IPS-20b (cell line): Measurements from ENCODE around the gene FGD4.

ENCODE experiments used
- H3K27ac ChIP-seq: one replicate; pipeline ENCODE4 v1.5.1; 2013; ENCODE audit warnings: low read length
- H3K27me3 ChIP-seq: 2 replicates; pipeline ENCODE4 v1.6.1; 2013; ENCODE audit warnings: mild to moderate bottlenecking, low read length, inconsistent platforms; ENCODE audit not compliant: insufficient read depth
- H3K36me3 ChIP-seq: 2 replicates; pipeline ENCODE4 v1.6.1; 2013; ENCODE audit warnings: low read depth, mild to moderate bottlenecking, inconsistent platforms, low read length, moderate library complexity; ENCODE audit not compliant: insufficient read depth
- H3K4me1 ChIP-seq: 2 replicates; pipeline ENCODE4 v1.6.1; 2013; ENCODE audit warnings: mild to moderate bottlenecking, control low read depth, inconsistent platforms, low read length, moderate library complexity; ENCODE audit not compliant: insufficient read depth
- H3K4me3 ChIP-seq: 2 replicates; pipeline ENCODE4 v1.5.1; 2013; ENCODE audit warnings: mild to moderate bottlenecking, low read length, inconsistent platforms
- H3K9ac ChIP-seq: 2 replicates; pipeline ENCODE4 v1.6.1; 2013; ENCODE audit warnings: low read depth, mild to moderate bottlenecking, inconsistent platforms, low read length, moderate library complexity
- H3K9me3 ChIP-seq: 2 replicates; pipeline ENCODE4 v1.6.1; 2013; ENCODE audit warnings: mild to moderate bottlenecking, low read depth, low read length, inconsistent platforms; ENCODE audit not compliant: insufficient read depth

Gene FGD4

DNA sequence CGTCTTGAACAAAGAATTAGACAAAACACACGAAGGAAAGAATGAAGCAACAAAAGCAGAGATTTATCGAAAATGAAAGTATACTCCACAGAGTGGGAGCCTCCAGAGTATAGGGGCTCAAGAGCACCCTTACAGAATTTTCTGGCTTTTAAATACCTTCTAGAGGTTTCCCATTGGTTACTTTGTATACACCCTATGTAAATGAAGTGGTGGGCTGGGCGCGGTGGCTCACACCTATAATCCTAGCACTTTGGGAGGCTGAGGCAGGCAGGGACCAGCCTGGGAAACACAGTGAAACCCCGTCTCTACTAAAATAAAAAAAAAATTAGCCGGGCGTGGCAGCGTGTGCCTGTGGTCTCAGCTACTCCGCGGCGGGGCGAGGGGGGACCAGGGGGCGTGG is 266.7 kb downstream of the FGD4 start:
- Histone ChIP-seq H3K27ac (no peak overlapping the region), H3K9ac (no peak overlapping the region), H3K4me3 (no peak overlapping the region), H3K27me3 (no peaks in the 10 kb centered on the region), H3K4me1 (no peaks in the 10 kb centered on the region; the same call in 1 of the 2 replicates), H3K36me3 (no peaks in the 10 kb centered on the region), H3K9me3 (peaks cover 10% of the 10 kb centered on the region; the same call in 1 of the 2 replicates)

DNA sequence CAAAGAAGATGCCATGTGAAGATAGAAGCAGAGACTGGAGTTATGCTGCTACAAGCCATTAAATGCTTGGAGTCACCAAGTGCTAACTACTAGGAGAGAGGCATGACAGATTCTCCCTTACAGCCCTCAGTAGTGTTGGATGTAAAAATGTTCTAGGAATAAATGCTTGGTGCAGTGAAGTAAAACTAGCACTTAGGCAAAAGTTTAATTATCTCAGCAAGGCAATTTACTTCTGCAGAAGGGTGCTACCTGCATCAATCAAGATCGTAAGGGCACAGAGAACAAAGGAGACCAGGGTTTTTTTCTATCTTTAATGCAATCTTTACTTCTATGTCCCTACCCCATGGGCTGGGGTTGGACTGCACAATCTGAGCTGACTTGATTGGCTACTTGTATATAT is 270.2 kb downstream of the FGD4 start:
- no peak overlapping the region for H3K4me3 ChIP-seq
- no peaks in the 10 kb centered on the region for H3K36me3 ChIP-seq
- H3K9me3 ChIP-seq, result peaks cover 10% of the 10 kb centered on the region; the same call in 1 of the 2 replicates
- no peaks in the 10 kb centered on the region for H3K27me3 ChIP-seq
- H3K4me1 ChIP-seq, result no peaks in the 10 kb centered on the region; the same call in 1 of the 2 replicates
- H3K27ac ChIP-seq, result no peak overlapping the region
- no peak overlapping the region for H3K9ac ChIP-seq

DNA sequence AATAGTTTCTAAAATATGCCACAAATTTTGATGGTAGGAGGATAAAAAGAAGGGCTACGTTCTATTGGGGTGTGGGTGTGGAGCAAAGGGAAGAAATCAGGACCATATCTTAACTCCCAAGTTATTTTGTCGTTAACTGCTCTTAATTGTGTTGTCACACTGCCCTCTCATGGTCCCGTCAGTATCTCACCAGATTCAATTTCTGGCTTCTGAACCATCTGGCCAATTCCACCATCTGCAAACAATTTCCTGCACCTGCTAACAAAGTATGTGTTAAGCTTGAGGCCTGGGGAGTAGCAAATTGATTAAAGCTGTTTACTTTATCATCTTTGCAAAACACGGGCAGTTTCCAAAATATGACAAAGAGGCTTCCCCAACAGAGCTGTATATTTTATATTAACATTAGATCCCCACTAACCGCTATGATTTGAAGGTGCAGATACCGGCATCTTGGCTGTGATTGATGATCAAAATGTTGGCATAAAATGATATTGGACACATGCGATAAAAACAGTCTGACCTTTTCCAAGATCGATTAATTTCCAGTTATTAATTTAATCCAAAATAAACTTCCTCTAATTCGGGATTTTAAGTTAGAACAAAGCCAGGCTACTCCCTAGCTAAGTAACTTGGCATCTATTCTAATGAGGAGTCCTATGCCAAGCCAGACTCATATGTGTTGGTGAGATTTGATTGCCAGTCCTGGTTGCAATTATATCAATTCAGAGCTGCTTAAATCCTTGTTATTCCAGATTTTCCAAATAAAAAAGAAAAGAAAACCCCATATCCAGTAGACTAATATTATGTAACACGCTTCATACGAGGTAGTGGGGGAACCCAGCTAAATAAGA is 272.8 kb downstream of the FGD4 start:
- H3K9me3 ChIP-seq, result peaks cover 10% of the 10 kb centered on the region; the same call in 1 of the 2 replicates
- H3K27me3 ChIP-seq, result no peaks in the 10 kb centered on the region
- no peak overlapping the region for H3K27ac ChIP-seq
- H3K36me3 ChIP-seq, result no peaks in the 10 kb centered on the region
- H3K4me3 ChIP-seq, result no peak overlapping the region
- H3K4me1 ChIP-seq, result no peaks in the 10 kb centered on the region
- H3K9ac ChIP-seq, result no peak overlapping the region

DNA sequence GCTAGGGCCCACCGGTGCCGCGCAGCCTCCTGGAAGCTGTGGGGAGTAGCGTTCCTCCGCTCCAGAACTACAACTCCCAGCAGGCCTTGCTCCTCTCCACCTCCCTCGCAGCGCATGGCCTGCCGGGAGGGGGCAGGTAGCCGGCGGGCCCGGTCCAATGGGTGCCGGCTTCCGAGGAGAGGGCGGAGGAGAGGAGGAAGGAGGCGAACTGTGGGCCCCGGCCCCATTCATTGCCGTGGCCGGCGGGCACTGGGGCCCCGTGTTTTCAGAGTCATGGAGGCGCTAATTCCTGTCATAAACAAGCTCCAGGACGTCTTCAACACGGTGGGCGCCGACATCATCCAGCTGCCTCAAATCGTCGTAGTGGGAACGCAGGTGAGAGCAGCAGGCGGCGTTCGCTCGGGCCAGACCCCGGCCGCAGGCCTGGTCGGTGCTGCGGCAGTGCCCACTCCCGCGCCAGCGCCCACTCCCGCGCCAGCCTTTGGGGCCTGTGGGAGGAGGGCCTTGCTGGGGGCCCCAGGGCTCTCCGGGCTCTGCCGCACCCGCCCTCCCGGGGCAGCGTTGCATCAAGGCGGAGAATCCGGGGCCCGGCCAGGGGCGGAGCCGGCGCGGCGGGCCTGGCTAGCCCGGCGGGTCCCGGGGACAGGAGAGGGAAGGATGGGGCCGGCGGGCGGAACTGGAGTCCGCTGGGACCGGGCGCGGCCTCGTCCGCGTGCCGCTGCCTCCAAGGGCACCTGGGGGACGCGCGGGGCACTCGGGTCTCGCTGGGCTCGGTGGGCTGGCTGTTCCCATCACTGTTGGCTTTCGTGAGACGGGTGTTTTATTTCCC is 279.9 kb downstream of the FGD4 start, which contains the start of gene DNM1L:
Gene DNM1L, plus strand, starts transcription at position 211 of the 829 bp plus-strand sequence. Its CDS starts 63 bp downstream, at position 274.
- Histone ChIP-seq H3K9ac (peak within 1 kb of the TSS; percentile 94), H3K27me3 (no peaks in the 10 kb centered on the region), H3K36me3 (peaks cover 3% of the 10 kb centered on the region; the same call in 1 of the 2 replicates), H3K9me3 (no peaks in the 10 kb centered on the region), H3K4me3 (peak within 1 kb of the TSS; percentile 100), H3K27ac (peak within 1 kb of the TSS; percentile 65), H3K4me1 (peaks cover 8% of the 10 kb centered on the region; the same call in 1 of the 2 replicates)

DNA sequence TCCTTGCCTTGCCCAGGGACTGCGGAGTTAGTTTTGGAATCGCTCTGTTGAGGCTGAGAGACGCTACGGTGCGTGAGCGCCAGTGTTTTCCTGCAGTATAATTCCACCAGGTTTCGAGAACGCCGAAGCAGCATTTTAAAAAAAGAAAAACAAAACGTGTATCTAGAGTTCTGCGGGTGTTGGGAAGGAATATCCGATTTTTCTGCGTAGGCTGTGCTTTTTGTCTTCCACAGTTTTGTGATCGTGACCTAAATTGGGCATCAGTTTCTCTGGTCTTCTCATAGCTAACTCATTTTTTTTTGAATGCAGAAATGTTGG is 280.5 kb downstream of the FGD4 start:
- peaks cover 8% of the 10 kb centered on the region; the same call in 1 of the 2 replicates for H3K4me1 ChIP-seq
- no peaks in the 10 kb centered on the region for H3K9me3 ChIP-seq
- peak overlapping the region; percentile 32 for H3K27ac ChIP-seq
- H3K9ac ChIP-seq, result peak overlapping the region; percentile 94
- peak overlapping the region; percentile 100 for H3K4me3 ChIP-seq
- peaks cover 4% of the 10 kb centered on the region; the same call in 1 of the 2 replicates for H3K36me3 ChIP-seq
- H3K27me3 ChIP-seq, result no peaks in the 10 kb centered on the region

DNA sequence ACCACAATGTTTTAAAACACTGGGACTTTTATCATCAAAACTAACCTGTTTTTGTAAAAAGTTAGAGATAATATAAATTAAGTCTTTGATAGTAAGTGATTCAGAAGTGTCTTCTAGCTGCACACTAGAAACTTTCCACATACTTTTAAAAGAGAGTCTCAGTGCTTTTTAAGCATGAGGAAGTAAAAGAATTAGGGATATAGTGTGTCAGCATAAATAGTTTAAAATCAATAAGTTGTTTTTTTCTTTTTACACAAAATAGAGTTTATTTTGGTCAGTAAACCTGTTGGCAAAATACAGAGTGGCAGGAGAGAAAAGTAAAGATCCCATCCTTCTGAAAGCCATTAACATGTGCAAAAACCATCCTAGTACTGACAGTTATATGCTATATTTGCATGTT is 281.4 kb downstream of the FGD4 start:
- Histone ChIP-seq H3K9ac (peak overlapping the region; percentile 94; the same call in 1 of the 2 replicates), H3K4me1 (peaks cover 8% of the 10 kb centered on the region; the same call in 1 of the 2 replicates), H3K27me3 (no peaks in the 10 kb centered on the region), H3K36me3 (peaks cover 4% of the 10 kb centered on the region; the same call in 1 of the 2 replicates), H3K27ac (no peak overlapping the region), H3K9me3 (no peaks in the 10 kb centered on the region), H3K4me3 (peak overlapping the region; percentile 100)

DNA sequence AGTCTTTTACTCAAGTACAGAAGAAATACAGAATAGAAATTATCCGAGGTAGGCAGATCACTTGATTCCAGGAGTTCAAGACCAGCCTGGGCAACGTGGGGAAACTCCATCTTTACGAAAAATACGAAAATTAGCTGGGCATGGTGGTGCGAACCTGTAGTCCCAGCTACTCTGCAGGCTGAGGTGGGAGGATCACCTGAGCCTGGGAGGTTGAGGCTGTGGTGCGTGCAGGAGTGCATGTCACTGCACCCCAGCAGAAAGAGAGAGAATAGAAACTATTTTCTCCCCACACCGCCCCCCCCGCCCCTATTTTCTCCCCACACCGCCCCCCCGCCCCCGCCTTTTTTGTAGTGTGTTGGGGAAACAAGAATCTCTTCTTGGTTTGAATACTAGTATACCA is 281.9 kb downstream of the FGD4 start:
- H3K36me3 ChIP-seq, result peaks cover 7% of the 10 kb centered on the region; the same call in 1 of the 2 replicates
- H3K9me3 ChIP-seq, result no peaks in the 10 kb centered on the region
- H3K27ac ChIP-seq, result no peak overlapping the region
- peak overlapping the region; percentile 100 for H3K4me3 ChIP-seq
- H3K27me3 ChIP-seq, result no peaks in the 10 kb centered on the region
- peaks cover 8% of the 10 kb centered on the region; the same call in 1 of the 2 replicates for H3K4me1 ChIP-seq
- H3K9ac ChIP-seq, result no peak overlapping the region

DNA sequence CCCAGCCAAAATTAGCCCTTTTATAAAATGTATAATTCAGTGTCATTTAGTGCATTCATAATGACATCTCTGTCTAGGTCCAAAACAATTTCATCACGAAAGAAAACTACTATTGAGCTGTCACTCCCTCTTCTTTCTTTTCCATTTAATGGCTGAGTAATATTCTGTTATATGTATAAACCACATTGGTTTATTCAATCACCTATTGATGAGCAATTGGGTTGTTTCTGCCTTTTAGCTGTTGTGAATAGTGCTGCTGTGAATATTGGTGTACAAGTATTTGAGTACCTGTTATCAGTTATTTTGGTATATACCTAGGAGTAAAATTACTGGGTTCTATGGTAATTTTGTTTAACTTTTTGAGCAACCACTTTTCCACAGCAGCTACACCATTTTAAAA is 287.0 kb downstream of the FGD4 start:
- H3K9me3 ChIP-seq, result no peaks in the 10 kb centered on the region
- no peaks in the 10 kb centered on the region for H3K27me3 ChIP-seq
- H3K9ac ChIP-seq, result no peak overlapping the region
- H3K4me1 ChIP-seq, result peaks cover 7% of the 10 kb centered on the region; the same call in 1 of the 2 replicates
- H3K4me3 ChIP-seq, result no peak overlapping the region
- H3K27ac ChIP-seq, result no peak overlapping the region
- H3K36me3 ChIP-seq, result peaks cover 10% of the 10 kb centered on the region; the same call in 1 of the 2 replicates

DNA sequence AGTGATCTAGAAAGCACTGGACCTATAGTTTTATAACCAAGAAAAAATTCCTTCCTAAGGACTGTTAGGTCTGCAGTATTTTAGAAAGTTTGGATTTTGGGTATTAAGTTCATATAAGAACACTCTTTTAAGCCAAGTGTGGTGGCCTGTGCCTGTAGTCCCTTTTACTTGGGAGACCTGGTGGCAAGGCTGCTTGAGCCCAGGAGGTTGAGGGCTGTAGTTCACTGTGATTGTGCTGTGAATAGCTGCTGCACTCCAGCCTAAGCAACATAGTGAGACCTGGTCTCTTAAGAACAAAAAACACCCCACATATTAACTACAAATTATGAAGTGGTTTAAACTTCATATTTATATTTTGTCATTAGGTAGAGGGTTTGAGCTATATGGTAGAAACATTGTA is 289.4 kb downstream of the FGD4 start:
- peaks cover 11% of the 10 kb centered on the region; the same call in 1 of the 2 replicates for H3K4me1 ChIP-seq
- peaks cover 10% of the 10 kb centered on the region; the same call in 1 of the 2 replicates for H3K36me3 ChIP-seq
- no peaks in the 10 kb centered on the region for H3K9me3 ChIP-seq
- H3K27ac ChIP-seq, result peak overlapping the region; percentile 12
- no peaks in the 10 kb centered on the region for H3K27me3 ChIP-seq
- H3K9ac ChIP-seq, result peak overlapping the region; percentile 11; the same call in 1 of the 2 replicates
- H3K4me3 ChIP-seq, result no peak overlapping the region

DNA sequence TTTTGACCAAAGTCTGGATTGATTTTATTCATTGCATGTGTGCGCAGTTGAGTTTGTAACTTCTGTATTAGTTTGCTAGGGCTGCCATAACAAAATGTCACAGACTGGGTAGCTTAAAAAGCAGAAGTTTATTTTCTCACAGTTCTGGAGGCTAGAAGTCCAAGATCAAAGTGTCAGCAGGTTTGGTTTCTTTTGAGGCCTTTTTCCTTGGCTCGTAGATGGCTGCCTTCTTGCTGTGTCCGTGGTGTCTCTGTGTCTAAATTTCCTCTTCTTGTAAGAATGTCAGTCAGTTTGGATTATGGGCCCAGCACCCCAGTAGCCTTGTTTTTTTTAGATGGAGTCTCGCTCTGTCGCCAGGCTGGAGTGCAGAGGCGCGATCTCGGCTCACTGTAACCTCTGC is 291.6 kb downstream of the FGD4 start:
- no peaks in the 10 kb centered on the region for H3K9me3 ChIP-seq
- peaks cover 6% of the 10 kb centered on the region; the same call in 1 of the 2 replicates for H3K36me3 ChIP-seq
- H3K4me3 ChIP-seq, result no peak overlapping the region
- H3K9ac ChIP-seq, result no peak overlapping the region
- H3K27me3 ChIP-seq, result no peaks in the 10 kb centered on the region
- peaks cover 11% of the 10 kb centered on the region; the same call in 1 of the 2 replicates for H3K4me1 ChIP-seq
- no peak overlapping the region for H3K27ac ChIP-seq

DNA sequence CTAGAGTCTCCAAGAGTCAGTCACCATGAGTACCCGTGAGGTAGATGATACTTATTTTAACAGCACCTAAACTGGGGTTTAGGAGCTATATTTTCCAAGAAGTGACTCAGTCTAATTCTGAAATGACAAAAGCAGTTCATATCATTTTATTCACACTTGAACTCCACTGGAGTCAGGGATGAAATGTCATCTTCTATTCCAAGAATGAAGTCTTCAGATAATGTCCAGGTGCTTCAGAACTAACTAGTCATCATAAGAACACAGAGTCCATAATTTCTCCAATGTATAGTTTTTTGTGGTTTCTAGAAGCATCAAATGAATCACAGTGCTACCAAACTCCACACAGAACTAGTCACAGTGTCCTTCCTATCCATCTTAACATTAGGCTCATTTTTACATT is 293.0 kb downstream of the FGD4 start:
- no peaks in the 10 kb centered on the region for H3K27me3 ChIP-seq
- H3K27ac ChIP-seq, result no peak overlapping the region
- no peak overlapping the region for H3K9ac ChIP-seq
- no peaks in the 10 kb centered on the region for H3K9me3 ChIP-seq
- no peaks in the 10 kb centered on the region for H3K36me3 ChIP-seq
- no peak overlapping the region for H3K4me3 ChIP-seq
- peaks cover 11% of the 10 kb centered on the region; the same call in 1 of the 2 replicates for H3K4me1 ChIP-seq
